H1 (cell line): ENCODE data around the gene ASGR1. TPM values are rescaled to one million over a fixed set of nuclear protein-coding genes. Genes with fewer than 3 reads are reported as not detected.

ENCODE experiments used
- CTCF ChIA-PET: fragments of 300-600 bp; sonication (Branson Sonifier 250); formaldehyde crosslinking; loops from one replicate; lab custom pipeline; 2021; ENCODE audit not compliant: partially characterized antibody; lab: Charles Lee
- POLR2A ChIA-PET: fragments of 300-600 bp; sonication (Branson Sonifier 250); formaldehyde crosslinking; loops from one replicate; lab custom pipeline; 2021; ENCODE audit warnings: inconsistent platforms; ENCODE audit not compliant: partially characterized antibody; lab: Charles Lee
- DNase-seq, 2 experiments: peaks; one replicate each; pipeline versions ENCODE4 v3.0.0 to v3.0.0-alpha.2; 2010 to 2022; ENCODE audit warnings: low spot score in 2 of 2, low read depth in 1 of 2, mixed read lengths in 1 of 2
- FAIRE-seq: peaks from 2 replicates; lab custom pipeline; 2011; peaks lifted over from hg19 to GRCh38; lab: Jason Lieb, UNC
- H2AFZ ChIP-seq: 2 replicates; pipeline ENCODE4 v1.8.1; 2012; ENCODE audit warnings: low read length, inconsistent platforms
- H2AK5ac ChIP-seq: 2 replicates; pipeline ENCODE4 v1.6.1; 2013; ENCODE audit warnings: low read depth, low read length
- H2BK120ac ChIP-seq: replicated peaks from 2 replicates; pipeline ENCODE3; 2013; ENCODE audit warnings: low read depth, low read length, inconsistent platforms
- H2BK12ac ChIP-seq: 2 replicates; pipeline ENCODE4 v1.6.1; 2013; ENCODE audit warnings: low read depth, low read length
- H2BK15ac ChIP-seq: 2 replicates; pipeline ENCODE4 v1.6.1; 2013; ENCODE audit warnings: low read length
- H2BK20ac ChIP-seq: 2 replicates; pipeline ENCODE4 v1.6.1; 2013; ENCODE audit warnings: low read length
- H2BK5ac ChIP-seq: 2 replicates; pipeline ENCODE4 v1.6.1; 2013; ENCODE audit warnings: low read depth, low read length
- H3K14ac ChIP-seq: 2 replicates; pipeline ENCODE4 v1.6.1; 2013; ENCODE audit warnings: inconsistent platforms; ENCODE audit not compliant: insufficient read length
- H3K18ac ChIP-seq: 2 replicates; pipeline ENCODE4 v1.6.1; 2013; ENCODE audit warnings: low read length; ENCODE audit errors: extremely low read depth
- H3K23ac ChIP-seq: 2 replicates; pipeline ENCODE4 v1.6.1; 2013; ENCODE audit warnings: inconsistent platforms; ENCODE audit not compliant: insufficient read length
- H3K23me2 ChIP-seq: 2 replicates; pipeline ENCODE4 v1.6.1; 2013; ENCODE audit warnings: low read depth, low read length
- H3K27ac ChIP-seq: 2 replicates; pipeline ENCODE4 v1.6.1; 2011; ENCODE audit warnings: low read depth, low read length, inconsistent platforms
- H3K27me3 ChIP-seq, 4 experiments: replicated peaks in 1 of 4; 1 replicate in 1 of 4; 2 replicates in 3 of 4; pipeline versions ENCODE4 v1.6.1 to v1.8.1; 2011 to 2013; ENCODE audit warnings: low read length in 3 of 4, mild to moderate bottlenecking in 3 of 4, inconsistent platforms in 2 of 4, mixed read lengths in 2 of 4, moderate library complexity in 1 of 4; ENCODE audit not compliant: control insufficient read depth in 3 of 4, insufficient read depth in 3 of 4; ENCODE audit errors: extremely low read depth in 1 of 4
- H3K36me3 ChIP-seq, 4 experiments: 2 replicates each; pipeline versions ENCODE4 v1.6.1 to v1.8.1; 2011 to 2013; ENCODE audit warnings: mild to moderate bottlenecking in 4 of 4, low read length in 3 of 4, moderate library complexity in 2 of 4, control low read depth in 1 of 4, inconsistent platforms in 1 of 4; ENCODE audit not compliant: insufficient read depth in 4 of 4, control insufficient read depth in 2 of 4
- H3K4ac ChIP-seq: replicated peaks from 2 replicates; pipeline ENCODE3; 2013; ENCODE audit warnings: low read length, low read depth, mixed read lengths, inconsistent platforms; ENCODE audit not compliant: insufficient read length
- H3K4me1 ChIP-seq, 4 experiments: replicated peaks in 1 of 4; 1 replicate in 1 of 4; 2 replicates in 3 of 4; pipeline versions ENCODE4 v1.6.1 to v1.8.1; 2011 to 2013; ENCODE audit warnings: low read length in 3 of 4, inconsistent platforms in 2 of 4, mixed read lengths in 1 of 4; ENCODE audit not compliant: insufficient read depth in 4 of 4, control insufficient read depth in 3 of 4
- H3K4me2 ChIP-seq, 2 experiments: 2 replicates each; pipeline versions ENCODE4 v1.6.1 to v1.8.1; 2011 to 2013; ENCODE audit warnings: low read depth in 2 of 2, low read length in 2 of 2, control low read depth in 1 of 2, inconsistent platforms in 1 of 2, mild to moderate bottlenecking in 1 of 2; ENCODE audit not compliant: insufficient read depth in 1 of 2
- H3K4me3 ChIP-seq, 4 experiments: fragments of 200-600, 300-600 bp in 1 of 4; sonication (generic), shearing (Covaris generic), sonication (Bioruptor Twin) in 1 of 4; 2 replicates each; pipeline versions ENCODE4 v1.5.1 to v1.8.1; 2011 to 2016; ENCODE audit warnings: low read length in 4 of 4, low read depth in 3 of 4, control low read depth in 2 of 4, inconsistent platforms in 2 of 4, mild to moderate bottlenecking in 2 of 4, mixed read lengths in 1 of 4, moderate library complexity in 1 of 4; ENCODE audit not compliant: insufficient read depth in 2 of 4; ENCODE audit errors: extremely low read depth in 1 of 4
- H3K56ac ChIP-seq: replicated peaks from 2 replicates; pipeline ENCODE3; 2013; ENCODE audit warnings: low read depth, mild to moderate bottlenecking, mixed read lengths, low read length, inconsistent platforms; ENCODE audit not compliant: insufficient read length
- H3K79me1 ChIP-seq: 2 replicates; pipeline ENCODE4 v1.6.1; 2013; ENCODE audit warnings: low read depth, low read length, control low read depth
- H3K79me2 ChIP-seq, 2 experiments: 2 replicates each; pipeline versions ENCODE4 v1.6.1 to v1.8.1; 2012 to 2013; ENCODE audit warnings: low read length in 2 of 2, mild to moderate bottlenecking in 2 of 2, inconsistent platforms in 1 of 2; ENCODE audit not compliant: insufficient read depth in 2 of 2, control insufficient read depth in 1 of 2
- H3K9ac ChIP-seq, 4 experiments: replicated peaks in 1 of 4; 1 replicate in 1 of 4; 2 replicates in 3 of 4; pipeline versions ENCODE4 v1.6.1 to v1.8.1; 2011 to 2013; ENCODE audit warnings: low read depth in 3 of 4, low read length in 3 of 4, control low read depth in 2 of 4, mild to moderate bottlenecking in 2 of 4, moderate library complexity in 2 of 4, inconsistent platforms in 1 of 4; ENCODE audit errors: extremely low read depth in 1 of 4
- H3K9me3 ChIP-seq, 2 experiments: 2 replicates each; pipeline versions ENCODE4 v1.6.1 to v1.8.1; 2012 to 2013; ENCODE audit warnings: mild to moderate bottlenecking in 2 of 2, moderate library complexity in 2 of 2, control low read depth in 1 of 2, inconsistent platforms in 1 of 2, low read depth in 1 of 2, low read length in 1 of 2, mixed read lengths in 1 of 2; ENCODE audit not compliant: insufficient read depth in 2 of 2
- H4K20me1 ChIP-seq, 2 experiments: replicated peaks in 1 of 2; 2 replicates each; pipeline versions ENCODE3 to v1.8.1; 2011 to 2013; ENCODE audit warnings: inconsistent platforms in 2 of 2, low read length in 2 of 2, mild to moderate bottlenecking in 1 of 2; ENCODE audit not compliant: insufficient read depth in 2 of 2, control insufficient read depth in 1 of 2
- H4K5ac ChIP-seq: 2 replicates; pipeline ENCODE4 v1.6.1; 2013; ENCODE audit warnings: low read length, low read depth, mixed read lengths, inconsistent platforms; ENCODE audit not compliant: insufficient read length
- H4K8ac ChIP-seq: 2 replicates; pipeline ENCODE4 v1.8.0; 2013; ENCODE audit warnings: mild to moderate bottlenecking, moderate library complexity, low read length, inconsistent platforms; ENCODE audit not compliant: insufficient read depth; ENCODE audit errors: extremely low read depth
- H4K91ac ChIP-seq: replicated peaks from 2 replicates; pipeline ENCODE3; 2013; ENCODE audit warnings: low read length, mixed read lengths, inconsistent platforms; ENCODE audit not compliant: insufficient read length
- ASH2L ChIP-seq: fragments of 200-600, 300-600 bp; sonication (generic); IDR thresholded peaks from one replicate; pipeline ENCODE4 v1.7.1; 2017; ENCODE audit warnings: low read length
- CTCF ChIP-seq, 3 experiments: IDR thresholded peaks; 1 replicate in 2 of 3; 2 replicates in 1 of 3; pipeline versions ENCODE4 v1.5.1 to v1.6.1; 2011; ENCODE audit warnings: low read length in 3 of 3, mild to moderate bottlenecking in 3 of 3, inconsistent platforms in 2 of 3, low read depth in 1 of 3, moderate library complexity in 1 of 3; ENCODE audit not compliant: insufficient read depth in 1 of 3; ENCODE audit errors: control extremely low read depth in 1 of 3
- EGR1 ChIP-seq: IDR thresholded peaks from 2 replicates; pipeline ENCODE4 v1.6.1; 2011; ENCODE audit warnings: low read depth, low read length, borderline replicate concordance
- MAX ChIP-seq: IDR thresholded peaks from 2 replicates; pipeline ENCODE4 v1.6.1; 2012; ENCODE audit warnings: inconsistent platforms
- POLR2A ChIP-seq, 2 experiments: IDR thresholded peaks; 1 replicate in 1 of 2; 2 replicates in 1 of 2; pipeline ENCODE4 v1.6.1; 2011; ENCODE audit warnings: low read depth in 2 of 2, low read length in 2 of 2, mild to moderate bottlenecking in 2 of 2; ENCODE audit errors: control extremely low read depth in 1 of 2
- RAD21 ChIP-seq, 2 experiments: IDR thresholded peaks in 1 of 2; conservative IDR thresholded peaks in 1 of 2; 2 replicates each; pipeline ENCODE4 v1.6.1; 2011; ENCODE audit warnings: low read depth in 2 of 2, low read length in 2 of 2, improper control_type of control experiment in 1 of 2, inconsistent platforms in 1 of 2, mild to moderate bottlenecking in 1 of 2, moderate library complexity in 1 of 2
- RFX5 ChIP-seq: IDR thresholded peaks from 2 replicates; pipeline ENCODE4 v1.6.1; 2011; ENCODE audit warnings: low read depth, low read length, improper control_type of control experiment, borderline replicate concordance
- WGBS, 2 experiments: shearing (Covaris generic) in 1 of 2; methylation state at CpG; one replicate each; pipeline versions ENCODE4 v1.1.6 to v1.1.7; 2013 to 2015; ENCODE audit warnings: low lambda C conversion rate in 2 of 2, mixed read lengths in 2 of 2, inconsistent platforms in 1 of 2, low coverage in 1 of 2, missing lambda C conversion rate in 1 of 2; ENCODE audit not compliant: insufficient replicate concordance in 2 of 2, insufficient coverage in 1 of 2, insufficient read length in 1 of 2; ENCODE audit errors: extremely low coverage in 1 of 2, missing lambda C conversion rate in 1 of 2; 5-methylcytosine and 5-hydroxymethylcytosine counted together
- polyA plus RNA-seq, 7 experiments: library from polyadenylated mRNA; depleted of rRNA in 3 of 7; stranded (reverse) in 5 of 7; unstranded in 2 of 7; fragments of >200 nt in 5 of 7; fragments of 200-250 nt in 2 of 7; gene quantifications; 1 replicate in 5 of 7; 2 replicates in 1 of 7; 4 replicates in 1 of 7; pipeline versions ENCODE4 v1.2.1 to v1.2.3, GENCODE V29; 2011 to 2013; ENCODE audit warnings: missing spikeins in 2 of 7, mixed read lengths in 2 of 7
- total RNA-seq: library from RNA; stranded (reverse); fragmentation: NEBNext Ultra II Directional; extraction: Animal tissue kit (Norgen Biotek cat#: 25700); gene quantifications from 2 replicates; pipeline ENCODE4 v1.2.1, GENCODE V29; 2021

ASGR1 gene
- total and polyA plus RNA-seq, 2 of the 8 experiments (the other 6 are each of a cell fraction or from before 2014, with no cell fraction given) = 10.8 to 14.5 TPM

GRCh38 chr17:7214300-7215135, 35.3 kb upstream of the ASGR1 start:
- Histone ChIP-seq H2BK15ac (0 out of 2 replicates have a peak overlapping the region, but pooled peaks have one; percentile 2), H3K9me3 (no peaks in the 10 kb centered on the region), H3K4me1 (peaks cover 9 to 45% (median 28%) of the 10 kb centered on the region in 4 experiments), H3K36me3 (no peaks in the 10 kb centered on the region), H2BK20ac (no peak overlapping the region), H3K56ac (no peak overlapping the region), H3K14ac (no peak overlapping the region), H4K5ac (no peak overlapping the region), H2BK12ac (0 out of 2 replicates have a peak overlapping the region, but pooled peaks have one; percentile 39), H2BK120ac (no peak overlapping the region), H3K27ac (peak overlapping the region; percentile 86), H2AFZ (no peak overlapping the region), H4K91ac (no peak overlapping the region), H4K20me1 (no peaks in the 10 kb centered on the region), H3K9ac (peak overlapping the region in 3 of 4 experiments; percentile 35 to 71 (median 66); a peak in 5 of 7 replicates), H4K8ac (no peak overlapping the region), H3K27me3 (no peaks in the 10 kb centered on the region), H3K23ac (no peak overlapping the region), H3K4me3 (peak overlapping the region; percentile 44 to 68 (median 50); a peak in 7 of 8 replicates), H2BK5ac (peak overlapping the region; percentile 82; the same call in 1 of the 2 replicates), H3K18ac (peak overlapping the region; percentile 53), H3K4ac (no peak overlapping the region), H3K79me2 (peaks cover 0 to 45% of the 10 kb centered on the region in 2 experiments; a peak in 2 of 4 replicates), H3K23me2 (peaks cover 26% of the 10 kb centered on the region; the same call in 1 of the 2 replicates), H3K4me2 (peak overlapping the region; percentile 69 to 87), H2AK5ac (no peak overlapping the region), H3K79me1 (peaks cover 3% of the 10 kb centered on the region; the same call in 1 of the 2 replicates)
- ChIA-PET CTCF (interaction anchor here (0.6 to 2.1 kb wide), 17 partner anchors 11 to 478 kb away, joined by 3 to 16 read pairs (median 3); partner anchors contain the start of genes DVL2, GABARAP, PHF23 and SLC16A11), POLR2A (interaction anchor here (0.7 to 3.7 kb wide), 22 partner anchors 9 to 190 kb away, joined by 3 to 22 read pairs (median 4); partner anchors contain the start of genes CLDN7, CTDNEP1, DVL2 and ELP5)
- 3% methylated on average over 41 of the region's 45 CpGs; no CpG with 5 or more reads in 1 of the 2 experiments for WGBS, 2 experiments
- peak; percentile 90 for FAIRE-seq
- DNase-seq = peak; percentile 99 to 100
- TF ChIP-seq EGR1 = peak; percentile 53; the same call in 1 of the 2 replicates
- no peak for TF ChIP-seq POLR2A (IDR thresholded peaks at IDR 0.05; ENCODE audit: control extremely low read depth in 1 of 2, low read depth in 2 of 2, low read length in 2 of 2)
- peak; percentile 32 to 76 (median 63) for TF ChIP-seq CTCF (IDR thresholded peaks at IDR 0.05; ENCODE audit: control extremely low read depth in 1 of 3, insufficient read depth in 1 of 3, low read depth in 1 of 3, low read length in 3 of 3)
- peak; percentile 24 for TF ChIP-seq ASH2L
- peak; percentile 65 for TF ChIP-seq MAX
- peak; percentile 82 for TF ChIP-seq RFX5
- peak; percentile 23; a peak in 2 of 4 replicates for TF ChIP-seq RAD21 (IDR thresholded peaks at IDR 0.05 in 1 of 2, conservative IDR thresholded peaks at IDR 0.05 in 1 of 2; ENCODE audit: low read depth in 2 of 2, low read length in 2 of 2)
